Kidney (tissue), 14 donors: ENCODE results near the gene EIF4G1. TPM values are rescaled to one million over a fixed set of nuclear protein-coding genes. Genes with fewer than 3 reads are reported as not detected.

Experiments used
- DNase-seq, 5 donors: peaks; one replicate each; pipeline ENCODE4 v3.0.0-alpha.2; 2013 to 2020
- FAIRE-seq: peaks from 2 replicates; lab custom pipeline; 2012; peaks lifted over from hg19 to GRCh38; lab: Jason Lieb, UNC
- H3K27ac ChIP-seq, 2 donors: one replicate each; pipeline ENCODE4 v1.7.0; 2013; ENCODE audit warnings: low read depth in 2 of 2, low read length in 2 of 2, inconsistent platforms in 1 of 2
- H3K27me3 ChIP-seq: one replicate; pipeline ENCODE4 v1.7.1; 2013; ENCODE audit warnings: low read length, inconsistent platforms; ENCODE audit not compliant: control insufficient read depth, insufficient read depth
- H3K36me3 ChIP-seq, 3 donors: one replicate each; pipeline versions ENCODE4 v1.7.0 to v1.7.1; 2013; ENCODE audit warnings: low read length in 3 of 3, control low read depth in 1 of 3, inconsistent platforms in 1 of 3; ENCODE audit not compliant: insufficient read depth in 3 of 3, control insufficient read depth in 2 of 3
- H3K4me1 ChIP-seq, 3 donors: one replicate each; pipeline versions ENCODE4 v1.7.0 to v1.7.1; 2013; ENCODE audit warnings: low read length in 3 of 3, inconsistent platforms in 1 of 3, low read depth in 1 of 3; ENCODE audit not compliant: control insufficient read depth in 2 of 3, insufficient read depth in 2 of 3
- H3K4me3 ChIP-seq, 3 donors: one replicate each; pipeline versions ENCODE4 v1.7.0 to v1.8.1; 2013; ENCODE audit warnings: low read length in 3 of 3, control low read depth in 1 of 3, inconsistent platforms in 1 of 3
- H3K9ac ChIP-seq, 3 donors: one replicate each; pipeline versions ENCODE4 v1.7.0 to v1.7.1; 2013; ENCODE audit warnings: low read length in 3 of 3, control low read depth in 1 of 3, inconsistent platforms in 1 of 3
- H3K9me3 ChIP-seq, 3 donors: one replicate each; pipeline versions ENCODE4 v1.7.0 to v1.7.1; 2013; ENCODE audit warnings: low read length in 3 of 3, control low read depth in 1 of 3, inconsistent platforms in 1 of 3; ENCODE audit not compliant: control insufficient read depth in 2 of 3, insufficient read depth in 1 of 3
- CTCF ChIP-seq: IDR thresholded peaks from 3 replicates; pipeline ENCODE4 v1.5.1; 2012; ENCODE audit warnings: mild to moderate bottlenecking, moderate library complexity, borderline replicate concordance; ENCODE audit not compliant: insufficient read depth; ENCODE audit errors: extremely low read depth
- intact Hi-C: fragments of 100-400 bp; cut with DNase I; formaldehyde crosslinking; loops from one replicate; pipeline ENCODE4 v1.11.1; 2022
- polyA plus RNA-seq: library from polyadenylated mRNA; stranded (reverse); fragments of 350-450 nt; fragmentation: Illumina TruSeq; extraction: RNeasy Lipid Tissue Mini Kit (QIAGEN cat#74804); gene quantifications from one replicate; pipeline ENCODE4 v1.2.3, GENCODE V29; 2014; ENCODE audit warnings: low read depth, low replicate concordance; ENCODE audit not compliant: insufficient read depth
- total RNA-seq: library from RNA; stranded (reverse); fragmentation: NEBNext Ultra II Directional; extraction: Animal tissue kit (Norgen Biotek cat#: 25700); gene quantifications from one replicate; pipeline ENCODE4 v1.2.1, GENCODE V29; 2021
- donor health status: control.
- donor health status: control.
- donor health status: control.
- donor health status: control.
- donor health status: control.
- donor health status: DM: yes; HTN: yes; CAD: no.
- donor health status: Normal renal cell carcinoma (clear cell type).

EIF4G1 gene
- total and polyA plus RNA-seq, 2 donors from 2014 or later: 118 to 327 TPM

- H3K27ac ChIP-seq: peak within 1 kb of the TSS; percentile 65 to 86
- H3K36me3 ChIP-seq: no peaks in the 10 kb centered on the region
- H3K9me3 ChIP-seq: no peaks in the 10 kb centered on the region
- H3K9ac ChIP-seq: peak within 1 kb of the TSS in 1 of 3 donors; percentile 51
- peak in 4 of 5 donors; percentile 31 to 92 (median 58) for DNase-seq
- H3K4me3 ChIP-seq: peak within 1 kb of the TSS in 2 of 3 donors; percentile 25 to 48
- no peak for TF ChIP-seq CTCF
- H3K4me1 ChIP-seq: peaks cover 2 to 24% (median 4%) of the 10 kb centered on the region in 3 donors
- H3K27me3 ChIP-seq: peaks cover 4% of the 10 kb centered on the region
- no peak for FAIRE-seq
- intact Hi-C loops: loop anchor here (10.0 kb wide), 1 partner anchor 167 kb away; no protein-coding TSS in a partner anchor
These were observed 63.6 kb downstream of the EIF4G1 start, which contains the start of gene THPO for GRCh38 chr3:184377882-184378445. THPO (minus strand) TSS chr3:184378207; CDS start chr3:184376259, 1,948 bp downstream.

- peaks cover 4% of the 10 kb centered on the region for H3K27me3 ChIP-seq
- no peaks in the 10 kb centered on the region for H3K9me3 ChIP-seq
- H3K4me3 ChIP-seq: peak overlapping the region; percentile 24 to 32 (median 25)
- intact Hi-C loops: loop anchor here (10.0 kb wide), 1 partner anchor 166 kb away; no protein-coding TSS in a partner anchor
- peak overlapping the region in 1 of 3 donors; percentile 51 for H3K9ac ChIP-seq
- peak overlapping the region; percentile 80 to 86 for H3K27ac ChIP-seq
- FAIRE-seq: no peak
- no peak for TF ChIP-seq CTCF
- DNase-seq: peak in 2 of 5 donors; percentile 42 to 75
- H3K36me3 ChIP-seq: no peaks in the 10 kb centered on the region
- peaks cover 2 to 24% (median 4%) of the 10 kb centered on the region in 3 donors for H3K4me1 ChIP-seq
These were observed 64.4 kb downstream of the EIF4G1 start for GRCh38 chr3:184378651-184379357.

- DNase-seq (peak in 3 of 5 donors; percentile 52 to 87 (median 76)), FAIRE-seq (no peak)
- H3K9me3 ChIP-seq: no peaks in the 10 kb centered on the region
- H3K9ac ChIP-seq: peak within 1 kb of the TSS in 2 of 3 donors; percentile 51 to 55
- H3K27me3 ChIP-seq: peaks cover 4% of the 10 kb centered on the region
- TF ChIP-seq CTCF: no peak
- H3K4me1 ChIP-seq: peaks cover 2 to 24% (median 4%) of the 10 kb centered on the region in 3 donors
- peak within 1 kb of the TSS; percentile 80 to 86 for H3K27ac ChIP-seq
- intact Hi-C loops: loop anchor here (10.0 kb wide), 1 partner anchor 165 kb away; no protein-coding TSS in a partner anchor
- peak within 1 kb of the TSS; percentile 31 to 60 (median 49) for H3K4me3 ChIP-seq
- no peaks in the 10 kb centered on the region for H3K36me3 ChIP-seq
These were observed 65.2 kb downstream of the EIF4G1 start, which contains the start of gene CHRD for GRCh38 chr3:184379358-184380184. CHRD (plus strand) TSS chr3:184380054; CDS start chr3:184380319, 265 bp downstream.
